Endothelial cell of umbilical vein (primary cell): Measurements from ENCODE around the gene FOXF1. TPM values are rescaled to one million over a fixed set of nuclear protein-coding genes. Genes with fewer than 3 reads are reported as not detected.

Source experiments
- BruUV-seq: library from RNA; stranded (reverse); fragments of 400-500 nt; replicated peaks from 2 replicates; lab custom pipeline; 2021; lab: Mats Ljungman, UMichigan
- CTCF ChIA-PET: fragments of 300-600, 350-600 bp; sonication (Branson Sonifier 250); formaldehyde crosslinking; loops from one replicate; lab custom pipeline; 2021; ENCODE audit warnings: antibody characterized with exemption, inconsistent platforms; lab: Charles Lee
- POLR2A ChIA-PET: fragments of 300-600, 350-600 bp; sonication (Branson Sonifier 250); formaldehyde crosslinking; loops from one replicate; lab custom pipeline; 2021; ENCODE audit warnings: antibody characterized with exemption, inconsistent platforms; lab: Charles Lee
- DNase-seq: peaks from one replicate; pipeline ENCODE4 v3.0.0-alpha.2; 2011; ENCODE audit warnings: low read depth, low spot score
- FAIRE-seq: peaks from 2 replicates; lab custom pipeline; 2011; peaks lifted over from hg19 to GRCh38; lab: Jason Lieb, UNC
- H2AFZ ChIP-seq: 2 replicates; pipeline ENCODE4 v1.6.0; 2012; ENCODE audit warnings: low read depth, low read length, control low read depth, inconsistent platforms
- H3K27ac ChIP-seq: 2 replicates; pipeline ENCODE4 v1.5.1; 2011; ENCODE audit warnings: low read depth, mild to moderate bottlenecking, control low read depth, low read length, moderate library complexity; ENCODE audit not compliant: insufficient read depth
- H3K27me3 ChIP-seq, 2 experiments: 2 replicates each; pipeline versions ENCODE4 v1.6.0 to v1.6.1; 2011; ENCODE audit warnings: low read length in 2 of 2, mixed read lengths in 1 of 2; ENCODE audit not compliant: control insufficient read depth in 2 of 2, insufficient read depth in 2 of 2
- H3K36me3 ChIP-seq, 2 experiments: 2 replicates in 1 of 2; 3 replicates in 1 of 2; pipeline ENCODE4 v1.5.1; 2011; ENCODE audit warnings: low read length in 2 of 2, mild to moderate bottlenecking in 1 of 2, moderate library complexity in 1 of 2; ENCODE audit not compliant: control insufficient read depth in 2 of 2, insufficient read depth in 2 of 2; ENCODE audit errors: extremely low read depth in 1 of 2
- H3K4me1 ChIP-seq: 3 replicates; pipeline ENCODE4 v1.5.1; 2011; ENCODE audit warnings: mild to moderate bottlenecking, low read length; ENCODE audit not compliant: control insufficient read depth, insufficient read depth; ENCODE audit errors: extremely low read depth
- H3K4me2 ChIP-seq: 2 replicates; pipeline ENCODE4 v1.6.1; 2011; ENCODE audit warnings: low read length, control low read depth, mixed read lengths; ENCODE audit not compliant: insufficient read depth
- H3K4me3 ChIP-seq, 3 experiments: fragments of 200-600 bp in 1 of 3; sonication (generic), shearing (Covaris generic) in 1 of 3; replicated peaks in 1 of 3; 2 replicates each; pipeline ENCODE4 v1.5.1; 2011 to 2016; ENCODE audit warnings: control low read depth in 3 of 3, low read length in 3 of 3, mild to moderate bottlenecking in 2 of 3, inconsistent platforms in 1 of 3, low read depth in 1 of 3, moderate library complexity in 1 of 3; ENCODE audit not compliant: insufficient read depth in 1 of 3
- H3K79me2 ChIP-seq: 2 replicates; pipeline ENCODE4 v1.6.0; 2012; ENCODE audit warnings: low read length, inconsistent platforms; ENCODE audit not compliant: control insufficient read depth, insufficient read depth
- H3K9ac ChIP-seq: replicated peaks from 2 replicates; pipeline ENCODE3; 2011; ENCODE audit warnings: low read length, control low read depth; ENCODE audit not compliant: insufficient read depth; ENCODE audit errors: extremely low read depth
- H3K9me1 ChIP-seq: replicated peaks from 3 replicates; pipeline ENCODE4 v1.6.0; 2011; ENCODE audit warnings: mild to moderate bottlenecking, low read length; ENCODE audit not compliant: control insufficient read depth, insufficient read depth; ENCODE audit errors: extremely low read depth
- H3K9me3 ChIP-seq: replicated peaks from 2 replicates; pipeline ENCODE4 v1.5.1; 2012; ENCODE audit warnings: low read length, inconsistent platforms; ENCODE audit not compliant: control insufficient read depth, insufficient read depth
- H4K20me1 ChIP-seq: replicated peaks from 2 replicates; pipeline ENCODE3; 2011; ENCODE audit warnings: mild to moderate bottlenecking, low read length; ENCODE audit not compliant: control insufficient read depth, insufficient read depth; ENCODE audit errors: extremely low read depth
- CTCF ChIP-seq, 2 donors: IDR thresholded peaks; 1 replicate in 1 of 2; 2 replicates in 1 of 2; pipeline ENCODE4 v1.5.1; 2011; ENCODE audit warnings: low read length in 2 of 2, mild to moderate bottlenecking in 2 of 2, moderate library complexity in 2 of 2, control low read depth in 1 of 2, inconsistent platforms in 1 of 2, low read depth in 1 of 2; ENCODE audit not compliant: insufficient read depth in 1 of 2; ENCODE audit errors: extremely low read depth in 1 of 2
- EZH2 ChIP-seq: IDR thresholded peaks from 2 replicates; pipeline ENCODE4 v1.6.1; 2012; ENCODE audit warnings: borderline replicate concordance, low read depth, mild to moderate bottlenecking, moderate library complexity, low read length, inconsistent platforms; ENCODE audit not compliant: severe bottlenecking
- FOS ChIP-seq: IDR thresholded peaks from 2 replicates; pipeline ENCODE4 v1.6.1; 2011; ENCODE audit warnings: mild to moderate bottlenecking, low read length, moderate library complexity, borderline replicate concordance; ENCODE audit not compliant: insufficient read depth
- GATA2 ChIP-seq: IDR thresholded peaks from 2 replicates; pipeline ENCODE4 v1.7.0; 2011; ENCODE audit warnings: low read depth, mild to moderate bottlenecking, moderate library complexity, mixed read lengths, low read length; ENCODE audit not compliant: insufficient read length, insufficient read depth
- JUN ChIP-seq: IDR thresholded peaks from 2 replicates; pipeline ENCODE4 v1.6.1; 2011; ENCODE audit warnings: borderline replicate concordance, low read depth; ENCODE audit not compliant: insufficient read length, insufficient read depth
- MYC ChIP-seq: IDR thresholded peaks from one replicate; pipeline ENCODE4 v1.6.1; 2011; ENCODE audit warnings: mild to moderate bottlenecking, low read depth, low read length
- POLR2A ChIP-seq: IDR thresholded peaks from 2 replicates; pipeline ENCODE4 v1.6.1; 2012; ENCODE audit warnings: low read depth, mild to moderate bottlenecking, control low read depth, low read length
- POLR2AphosphoS5 ChIP-seq: IDR thresholded peaks from 2 replicates; pipeline ENCODE4 v1.6.1; 2012; ENCODE audit warnings: low read depth, mild to moderate bottlenecking, control low read depth, low read length, moderate library complexity; ENCODE audit not compliant: insufficient read depth
- dilution Hi-C: fragments of 300-500 bp; cut with MboI; formaldehyde crosslinking; loops from one replicate; pipeline ENCODE4 v1.15.0; 2019; ENCODE audit warnings: low sequenced_read_pairs; ENCODE audit not compliant: extremely low pct_ligation_motif_present
- intact Hi-C: fragments of 100-400 bp; cut with micrococcal nuclease; formaldehyde crosslinking; loops from one replicate; pipeline ENCODE4 v1.10.0; 2022
- polyA plus RNA-seq, 4 experiments: library from polyadenylated mRNA; depleted of rRNA in 3 of 4; stranded (reverse) in 3 of 4; unstranded in 1 of 4; fragments of >200 nt; gene quantifications; 2 replicates each; pipeline versions ENCODE4 v1.2.1 to v1.2.3, GENCODE V29; 2011 to 2012; ENCODE audit warnings: missing spikeins in 1 of 4
- total RNA-seq: library from RNA; stranded (reverse); gene quantifications from 2 replicates; pipeline ENCODE4 v1.2.3, GENCODE V29; 2021
- TF ChIP-seq, protein P1 (sequence below): IDR thresholded peaks from 2 replicates; pipeline ENCODE4 v1.6.1; 2011; ENCODE audit not compliant: insufficient read depth, insufficient read length

FOXF1 gene
- total and polyA plus RNA-seq, 2 donors (not counting 3 experiments of a cell fraction or from before 2014, with no cell fraction given), result 1.0 to 1.1 TPM

- peaks cover 12% of the 10 kb centered on the region for H3K4me1 ChIP-seq
- DNase-seq (no peak), FAIRE-seq (no peak)
- TF ChIP-seq CTCF (IDR thresholded peaks at IDR 0.05; ENCODE audit: extremely low read depth in 1 of 2, insufficient read depth in 1 of 2, low read depth in 1 of 2, low read length in 2 of 2) (no peak), GATA2 (no peak), JUN (no peak), POLR2A (no peak), POLR2AphosphoS5 (no peak), FOS (no peak), MYC (no peak), EZH2 (no peak)
- TF ChIP-seq, protein P1, sequence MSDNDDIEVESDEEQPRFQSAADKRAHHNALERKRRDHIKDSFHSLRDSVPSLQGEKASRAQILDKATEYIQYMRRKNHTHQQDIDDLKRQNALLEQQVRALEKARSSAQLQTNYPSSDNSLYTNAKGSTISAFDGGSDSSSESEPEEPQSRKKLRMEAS, result no peak
- POLR2A ChIA-PET, result no interaction called here
- intact Hi-C loops, result no loop called here
- no peak overlapping the region for H2AFZ ChIP-seq
- no peak overlapping the region for H3K4me2 ChIP-seq
- H3K4me3 ChIP-seq, result no peak overlapping the region
- no TSS peak for BruUV-seq
- no peaks in the 10 kb centered on the region for H3K36me3 ChIP-seq
- H3K79me2 ChIP-seq, result peaks cover 12% of the 10 kb centered on the region
- no peak overlapping the region for H3K9ac ChIP-seq
- no peaks in the 10 kb centered on the region for H3K9me1 ChIP-seq
- H4K20me1 ChIP-seq, result no peaks in the 10 kb centered on the region
- no peaks in the 10 kb centered on the region for H3K9me3 ChIP-seq
- no peak overlapping the region for H3K27ac ChIP-seq
- peaks cover 3 to 4% of the 10 kb centered on the region in 2 experiments for H3K27me3 ChIP-seq
- CTCF ChIA-PET, result no interaction called here
- dilution Hi-C loops, result no loop called here
These were observed 43.0 kb downstream of the FOXF1 start for GRCh38 chr16:86553356-86553755.
